A549 treated with Hydrocortisone at 1 μM for 4 hours (cell line): ENCODE measurements around the gene KCNJ15. TPM values are rescaled to one million over a fixed set of nuclear protein-coding genes. Genes with fewer than 3 reads are reported as not detected.

Experiments
- total RNA-seq: library from RNA; stranded (reverse); fragments of 200-300 nt; extraction: Qiagen RNA extraction; gene quantifications from 5 replicates; pipeline ENCODE4 v1.2.3, GENCODE V29; 2022

KCNJ15 gene
- total RNA-seq = 0.03 to 0.21 TPM in 2 of 5 replicates, not detected in the others

GRCh38 chr21:38256599-38257302 lies at the start of gene KCNJ15:
Gene KCNJ15, plus strand, starts transcription at chr21:38256991. Its CDS starts 42,271 bp downstream, at chr21:38299262.

Other genes starting within 250 kb of the KCNJ15 start
- gene ERG, start 241.5 kb downstream of the KCNJ15 start, total RNA-seq = 0.03 to 0.17 TPM in 2 of 5 replicates, not detected in the others